Left lung (tissue), 10 donors: ENCODE results near the gene TTC7B. TPM values are rescaled to one million over a fixed set of nuclear protein-coding genes. Genes with fewer than 3 reads are reported as not detected.

Experiments used
- ATAC-seq: fragments of 200-7000 bp; cut with Tn5 transposase; one replicate; pipeline ENCODE4 v1.9.1; 2020; ENCODE audit warnings: moderate library complexity
- DNase-seq, 4 donors: peaks; one replicate each; pipeline ENCODE4 v3.0.0-alpha.2; 2013 to 2020
- H3K27ac ChIP-seq, 2 donors: fragments of 200-600 bp; sonication (generic) in 1 of 2; one replicate each; pipeline versions ENCODE4 v1.5.0 to v1.8.0; 2020 to 2021
- H3K27me3 ChIP-seq, 2 donors: fragments of 200-600 bp; sonication (generic) in 1 of 2; one replicate each; pipeline versions ENCODE4 v1.5.0 to v1.8.0; 2020 to 2021
- H3K36me3 ChIP-seq, 2 donors: fragments of 200-600 bp; sonication (generic) in 1 of 2; one replicate each; pipeline versions ENCODE4 v1.5.0 to v1.8.0; 2020 to 2021
- H3K4me1 ChIP-seq, 2 donors: fragments of 200-600 bp; one replicate each; pipeline ENCODE4 v1.8.0; 2021
- H3K4me3 ChIP-seq, 2 donors: fragments of 200-600 bp; sonication (generic) in 1 of 2; one replicate each; pipeline versions ENCODE4 v1.5.0 to v1.8.0; 2020 to 2021; ENCODE audit warnings: mild to moderate bottlenecking in 1 of 2
- H3K9me3 ChIP-seq, 2 donors: fragments of 200-600 bp; sonication (generic) in 1 of 2; one replicate each; pipeline versions ENCODE4 v1.5.0 to v1.8.0; 2020 to 2021
- CTCF ChIP-seq, 2 donors: fragments of 200-600 bp; sonication (generic) in 1 of 2; IDR thresholded peaks; one replicate each; pipeline versions ENCODE4 v1.5.0 to v1.8.0; 2021; ENCODE audit warnings: antibody characterized with exemption in 2 of 2
- intact Hi-C, 2 donors: fragments of 100-400 bp; cut with DNase I; formaldehyde crosslinking; loops; one replicate each; pipeline versions ENCODE4 v1.11.2 to v1.14.2; 2022
- polyA plus RNA-seq, 6 donors: library from polyadenylated mRNA; unstranded; fragments of 120-200 nt; gene quantifications; one replicate each; pipeline ENCODE4 v1.2.1, GENCODE V29; 2013; ENCODE audit not compliant: insufficient read length in 6 of 6
- total RNA-seq, 2 donors: library from RNA; stranded (reverse); fragmentation: NEBNext Ultra II Directional; extraction: Animal tissue kit (Norgen Biotek cat#: 25700); gene quantifications; one replicate each; pipeline ENCODE4 v1.2.1, GENCODE V29; 2021
- donor health status: DM: no; HTN: yes; CAD: no.
- donor health status: DM: no; HTN: no; CAD: no.

Gene TTC7B
- total and polyA plus RNA-seq, 8 donors = 26.8 to 47.5 (median 39.5) TPM

- no peak overlapping the region for H3K4me3 ChIP-seq
- no peak for DNase-seq
- no peak overlapping the region for H3K27ac ChIP-seq
- H3K4me1 ChIP-seq = no peaks in the 10 kb centered on the region
- H3K36me3 ChIP-seq = peaks cover 0 to 20% of the 10 kb centered on the region in 2 donors
- H3K27me3 ChIP-seq = no peaks in the 10 kb centered on the region
- no peak for ATAC-seq
- no peaks in the 10 kb centered on the region for H3K9me3 ChIP-seq
- TF ChIP-seq CTCF (IDR thresholded peaks at IDR 0.05) = no peak
- intact Hi-C loops = no loop called here
Observed at GRCh38 chr14:90543876-90544275, 272.4 kb downstream of the TTC7B start.

- TF ChIP-seq CTCF (IDR thresholded peaks at IDR 0.05) = no peak
- Histone ChIP-seq H3K4me1 (peaks cover 0 to 8% of the 10 kb centered on the region in 2 donors), H3K27me3 (no peaks in the 10 kb centered on the region), H3K4me3 (no peak overlapping the region), H3K9me3 (no peaks in the 10 kb centered on the region), H3K27ac (no peak overlapping the region), H3K36me3 (peaks cover 0 to 22% of the 10 kb centered on the region in 2 donors)
- intact Hi-C loops = no loop called here
- no peak for ATAC-seq
- DNase-seq = no peak
Observed at GRCh38 chr14:90541076-90541634, 275.1 kb downstream of the TTC7B start.

GRCh38 chr14:90540437-90540836, 275.8 kb downstream of the TTC7B start:
- H3K27ac ChIP-seq = no peak overlapping the region
- no peak overlapping the region for H3K4me3 ChIP-seq
- H3K9me3 ChIP-seq = no peaks in the 10 kb centered on the region
- DNase-seq (no peak), ATAC-seq (no peak)
- peaks cover 0 to 22% of the 10 kb centered on the region in 2 donors for H3K36me3 ChIP-seq
- H3K27me3 ChIP-seq = no peaks in the 10 kb centered on the region
- intact Hi-C loops = no loop called here
- no peak for TF ChIP-seq CTCF (IDR thresholded peaks at IDR 0.05)
- peaks cover 0 to 10% of the 10 kb centered on the region in 2 donors for H3K4me1 ChIP-seq

- no peak overlapping the region for H3K4me3 ChIP-seq
- no peak for TF ChIP-seq CTCF (IDR thresholded peaks at IDR 0.05)
- no peak overlapping the region for H3K27ac ChIP-seq
- H3K9me3 ChIP-seq = no peaks in the 10 kb centered on the region
- H3K27me3 ChIP-seq = no peaks in the 10 kb centered on the region
- peaks cover 0 to 22% of the 10 kb centered on the region in 2 donors for H3K36me3 ChIP-seq
- no peak for ATAC-seq
- no peak for DNase-seq
- intact Hi-C loops = no loop called here
- H3K4me1 ChIP-seq = peaks cover 0 to 10% of the 10 kb centered on the region in 2 donors
Observed at GRCh38 chr14:90539996-90540395, 276.2 kb downstream of the TTC7B start.

- Histone ChIP-seq H3K4me3 (no peak overlapping the region), H3K27me3 (no peaks in the 10 kb centered on the region), H3K36me3 (peaks cover 0 to 22% of the 10 kb centered on the region in 2 donors), H3K4me1 (peaks cover 0 to 10% of the 10 kb centered on the region in 2 donors), H3K9me3 (no peaks in the 10 kb centered on the region), H3K27ac (no peak overlapping the region)
- DNase-seq (no peak), ATAC-seq (no peak)
- intact Hi-C loops = no loop called here
- TF ChIP-seq CTCF (IDR thresholded peaks at IDR 0.05) = no peak
Observed at GRCh38 chr14:90539496-90539775, 276.8 kb downstream of the TTC7B start.
